ENCODE results near the gene PFDN2. TPM values are rescaled to one million over a fixed set of nuclear protein-coding genes. Genes with fewer than 3 reads are reported as not detected.

Gene PFDN2
- polyA plus RNA-seq, 1 of the 3 experiments (the other 2 are of a cell fraction) = 445 TPM

GRCh38 chr1:161077426-161077825, 40.4 kb downstream of the PFDN2 start:
- H3K79me2 ChIP-seq (ENCODE audit: insufficient read depth) = no peaks in the 10 kb centered on the region
- no peak overlapping the region for H3K4me3 ChIP-seq (ENCODE audit: low read depth in 2 of 2, low read length in 1 of 2)
- no peaks in the 10 kb centered on the region for H3K9me2 ChIP-seq
- no peaks in the 10 kb centered on the region for H3K9me3 ChIP-seq
- no peak overlapping the region for H3K27ac ChIP-seq (ENCODE audit: low read depth in 2 of 2, low read length in 1 of 2)
- DNase-seq = no peak
- H2AFZ ChIP-seq (ENCODE audit: low read depth) = no peak overlapping the region
- no peaks in the 10 kb centered on the region for H3F3A ChIP-seq (replicated peaks; ENCODE audit: insufficient read depth)
- ChIA-PET POLR2A (no interaction called here), CTCF (interaction anchor here (1.5 to 22.7 kb wide), 2 partner anchors 8 to 19 kb away, joined by 3 to 198 read pairs; partner anchors contain the start of genes ARHGAP30 and KLHDC9)
- whole genome bisulfite sequencing (ENCODE audit: low lambda C conversion rate) = 79% methylated on average over 4 of the region's 9 CpGs
- TF ChIP-seq FOXJ3 (CRISPR knock-in tag; IDR thresholded peaks at IDR 0.05) (no peak), MEF2A (IDR thresholded peaks at IDR 0.05; ENCODE audit: borderline replicate concordance, low read depth) (no peak), SIN3A (IDR thresholded peaks at IDR 0.05; ENCODE audit: borderline replicate concordance, low read depth, low read length) (no peak), FOXM1 (IDR thresholded peaks at IDR 0.05; ENCODE audit: low read depth) (no peak), EZH2phosphoT487 (IDR thresholded peaks at IDR 0.05; ENCODE audit: borderline replicate concordance, low read depth) (no peak), RFX5 (IDR thresholded peaks at IDR 0.05; ENCODE audit: low read length) (no peak), CTCF (IDR thresholded peaks at IDR 0.05) (no peak), MAX (IDR thresholded peaks at IDR 0.05; ENCODE audit: low read depth) (no peak), NRF1 (IDR thresholded peaks at IDR 0.05; ENCODE audit: low read depth, low read length) (no peak), RCOR1 (IDR thresholded peaks at IDR 0.05; ENCODE audit: low read length) (no peak), SMC3 (IDR thresholded peaks at IDR 0.05; ENCODE audit: low read depth, low read length) (no peak), USF1 (IDR thresholded peaks at IDR 0.05; ENCODE audit: borderline replicate concordance, low read depth) (no peak), CHD2 (IDR thresholded peaks at IDR 0.05; ENCODE audit: low read length, partially characterized antibody) (no peak), GATA2 (CRISPR knock-in tag; IDR thresholded peaks at IDR 0.05) (no peak)
- TF ChIP-seq, protein P1, sequence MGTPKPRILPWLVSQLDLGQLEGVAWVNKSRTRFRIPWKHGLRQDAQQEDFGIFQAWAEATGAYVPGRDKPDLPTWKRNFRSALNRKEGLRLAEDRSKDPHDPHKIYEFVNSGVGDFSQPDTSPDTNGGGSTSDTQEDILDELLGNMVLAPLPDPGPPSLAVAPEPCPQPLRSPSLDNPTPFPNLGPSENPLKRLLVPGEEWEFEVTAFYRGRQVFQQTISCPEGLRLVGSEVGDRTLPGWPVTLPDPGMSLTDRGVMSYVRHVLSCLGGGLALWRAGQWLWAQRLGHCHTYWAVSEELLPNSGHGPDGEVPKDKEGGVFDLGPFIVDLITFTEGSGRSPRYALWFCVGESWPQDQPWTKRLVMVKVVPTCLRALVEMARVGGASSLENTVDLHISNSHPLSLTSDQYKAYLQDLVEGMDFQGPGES (IDR thresholded peaks at IDR 0.05; ENCODE audit: low read depth, low read length) = no peak
- TF ChIP-seq, protein P2, sequence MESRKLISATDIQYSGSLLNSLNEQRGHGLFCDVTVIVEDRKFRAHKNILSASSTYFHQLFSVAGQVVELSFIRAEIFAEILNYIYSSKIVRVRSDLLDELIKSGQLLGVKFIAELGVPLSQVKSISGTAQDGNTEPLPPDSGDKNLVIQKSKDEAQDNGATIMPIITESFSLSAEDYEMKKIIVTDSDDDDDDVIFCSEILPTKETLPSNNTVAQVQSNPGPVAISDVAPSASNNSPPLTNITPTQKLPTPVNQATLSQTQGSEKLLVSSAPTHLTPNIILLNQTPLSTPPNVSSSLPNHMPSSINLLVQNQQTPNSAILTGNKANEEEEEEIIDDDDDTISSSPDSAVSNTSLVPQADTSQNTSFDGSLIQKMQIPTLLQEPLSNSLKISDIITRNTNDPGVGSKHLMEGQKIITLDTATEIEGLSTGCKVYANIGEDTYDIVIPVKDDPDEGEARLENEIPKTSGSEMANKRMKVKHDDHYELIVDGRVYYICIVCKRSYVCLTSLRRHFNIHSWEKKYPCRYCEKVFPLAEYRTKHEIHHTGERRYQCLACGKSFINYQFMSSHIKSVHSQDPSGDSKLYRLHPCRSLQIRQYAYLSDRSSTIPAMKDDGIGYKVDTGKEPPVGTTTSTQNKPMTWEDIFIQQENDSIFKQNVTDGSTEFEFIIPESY (IDR thresholded peaks at IDR 0.05; ENCODE audit: borderline replicate concordance, low read depth) = no peak
- H4K20me1 ChIP-seq (ENCODE audit: insufficient read depth) = no peaks in the 10 kb centered on the region
- H3K36me3 ChIP-seq (replicated peaks in 1 of 2; ENCODE audit: control insufficient read depth in 1 of 2, insufficient read depth in 2 of 2, low read length in 1 of 2) = no peaks in the 10 kb centered on the region
- H3K27me3 ChIP-seq (ENCODE audit: insufficient read depth) = no peaks in the 10 kb centered on the region
- no peak overlapping the region for H3K4me2 ChIP-seq
- H3K9ac ChIP-seq = no peak overlapping the region
- H3K4me1 ChIP-seq (ENCODE audit: control insufficient read depth in 1 of 2, insufficient read depth in 2 of 2, low read depth in 1 of 2, low read length in 1 of 2) = no peaks in the 10 kb centered on the region
